ENCODE measurements around the gene SYNCRIP.
"Not testable (repeated sequence)": the region's sequence is repeated elsewhere in the genome, so short reads cannot be mapped to it uniquely, and the experiment has no call there.

Gene SYNCRIP

GRCh38 chr6:85600713-85601313 is 41.9 kb downstream of the SYNCRIP start:
- H3K9me3 ChIP-seq (ENCODE audit: control insufficient read depth in 2 of 2, low read length in 2 of 2), result no peaks in the 10 kb centered on the region
- no peaks in the 10 kb centered on the region for H3K4me1 ChIP-seq (ENCODE audit: control insufficient read depth in 2 of 2, insufficient read depth in 2 of 2, low read length in 2 of 2)
- H3K36me3 ChIP-seq (ENCODE audit: control insufficient read depth in 2 of 2, insufficient read depth in 2 of 2, low read length in 2 of 2), result no peaks in the 10 kb centered on the region
- H3K9ac ChIP-seq (ENCODE audit: low read depth in 1 of 2, low read length in 2 of 2), result no peak overlapping the region
- H3K4me3 ChIP-seq (ENCODE audit: low read length in 2 of 2), result no peak overlapping the region
- no peaks in the 10 kb centered on the region for H3K27me3 ChIP-seq (ENCODE audit: control insufficient read depth in 2 of 2, insufficient read depth in 2 of 2, low read length in 2 of 2)
- no peak overlapping the region for H3K27ac ChIP-seq (ENCODE audit: low read depth in 2 of 2, low read length in 2 of 2)

GRCh38 chr6:85594197-85594930 is 48.3 kb downstream of the SYNCRIP start:
- Histone ChIP-seq H3K27ac (ENCODE audit: low read depth in 2 of 2, low read length in 2 of 2) (peak overlapping the region; percentile 99), H3K9me3 (ENCODE audit: control insufficient read depth in 2 of 2, low read length in 2 of 2) (no peaks in the 10 kb centered on the region), H3K9ac (ENCODE audit: low read depth in 1 of 2, low read length in 2 of 2) (peak overlapping the region; percentile 94 to 98), H3K36me3 (ENCODE audit: control insufficient read depth in 2 of 2, insufficient read depth in 2 of 2, low read length in 2 of 2) (no peaks in the 10 kb centered on the region), H3K27me3 (ENCODE audit: control insufficient read depth in 2 of 2, insufficient read depth in 2 of 2, low read length in 2 of 2) (no peaks in the 10 kb centered on the region), H3K4me1 (ENCODE audit: control insufficient read depth in 2 of 2, insufficient read depth in 2 of 2, low read length in 2 of 2) (peaks cover 4 to 16% of the 10 kb centered on the region in 2 donors), H3K4me3 (ENCODE audit: low read length in 2 of 2) (peak overlapping the region; percentile 97 to 98)

GRCh38 chr6:85593438-85594196 is 49.1 kb downstream of the SYNCRIP start, which contains the start of gene SNX14:
Gene SNX14 (minus strand): TSS chr6:85593858. CDS start chr6:85593718, 140 bp downstream.
- no peaks in the 10 kb centered on the region for H3K27me3 ChIP-seq (ENCODE audit: control insufficient read depth in 2 of 2, insufficient read depth in 2 of 2, low read length in 2 of 2)
- peak within 1 kb of the TSS; percentile 94 to 98 for H3K9ac ChIP-seq (ENCODE audit: low read depth in 1 of 2, low read length in 2 of 2)
- H3K36me3 ChIP-seq (ENCODE audit: control insufficient read depth in 2 of 2, insufficient read depth in 2 of 2, low read length in 2 of 2), result no peaks in the 10 kb centered on the region
- peak within 1 kb of the TSS; percentile 99 for H3K27ac ChIP-seq (ENCODE audit: low read depth in 2 of 2, low read length in 2 of 2)
- peak within 1 kb of the TSS; percentile 97 to 98 for H3K4me3 ChIP-seq (ENCODE audit: low read length in 2 of 2)
- H3K9me3 ChIP-seq (ENCODE audit: control insufficient read depth in 2 of 2, low read length in 2 of 2), result no peaks in the 10 kb centered on the region
- peaks cover 4 to 16% of the 10 kb centered on the region in 2 donors for H3K4me1 ChIP-seq (ENCODE audit: control insufficient read depth in 2 of 2, insufficient read depth in 2 of 2, low read length in 2 of 2)

- no peak overlapping the region for H3K9ac ChIP-seq (ENCODE audit: low read depth in 1 of 2, low read length in 2 of 2)
- no peak overlapping the region for H3K27ac ChIP-seq (ENCODE audit: low read depth in 2 of 2, low read length in 2 of 2)
- peaks cover 4 to 16% of the 10 kb centered on the region in 2 donors for H3K4me1 ChIP-seq (ENCODE audit: control insufficient read depth in 2 of 2, insufficient read depth in 2 of 2, low read length in 2 of 2)
- no peaks in the 10 kb centered on the region for H3K36me3 ChIP-seq (ENCODE audit: control insufficient read depth in 2 of 2, insufficient read depth in 2 of 2, low read length in 2 of 2)
- H3K9me3 ChIP-seq (ENCODE audit: control insufficient read depth in 2 of 2, low read length in 2 of 2), result no peaks in the 10 kb centered on the region
- peak overlapping the region; percentile 22 to 97 for H3K4me3 ChIP-seq (ENCODE audit: low read length in 2 of 2)
- H3K27me3 ChIP-seq (ENCODE audit: control insufficient read depth in 2 of 2, insufficient read depth in 2 of 2, low read length in 2 of 2), result no peaks in the 10 kb centered on the region
Observed at GRCh38 chr6:85592033-85592432, 50.7 kb downstream of the SYNCRIP start.

GRCh38 chr6:85591207-85591606 is 51.5 kb downstream of the SYNCRIP start:
- no peak overlapping the region for H3K27ac ChIP-seq (ENCODE audit: low read depth in 2 of 2, low read length in 2 of 2)
- H3K4me1 ChIP-seq (ENCODE audit: control insufficient read depth in 2 of 2, insufficient read depth in 2 of 2, low read length in 2 of 2), result peaks cover 4 to 16% of the 10 kb centered on the region in 2 donors
- no peak overlapping the region for H3K9ac ChIP-seq (ENCODE audit: low read depth in 1 of 2, low read length in 2 of 2)
- no peaks in the 10 kb centered on the region for H3K27me3 ChIP-seq (ENCODE audit: control insufficient read depth in 2 of 2, insufficient read depth in 2 of 2, low read length in 2 of 2)
- no peak overlapping the region for H3K4me3 ChIP-seq (ENCODE audit: low read length in 2 of 2)
- no peaks in the 10 kb centered on the region for H3K9me3 ChIP-seq (ENCODE audit: control insufficient read depth in 2 of 2, low read length in 2 of 2)
- H3K36me3 ChIP-seq (ENCODE audit: control insufficient read depth in 2 of 2, insufficient read depth in 2 of 2, low read length in 2 of 2), result no peaks in the 10 kb centered on the region

- Histone ChIP-seq H3K27me3 (ENCODE audit: control insufficient read depth in 2 of 2, insufficient read depth in 2 of 2, low read length in 2 of 2) (no peaks in the 10 kb centered on the region), H3K9me3 (ENCODE audit: control insufficient read depth in 2 of 2, low read length in 2 of 2) (no peaks in the 10 kb centered on the region), H3K9ac (ENCODE audit: low read depth in 1 of 2, low read length in 2 of 2) (no peak overlapping the region), H3K27ac (ENCODE audit: low read depth in 2 of 2, low read length in 2 of 2) (no peak overlapping the region), H3K36me3 (ENCODE audit: control insufficient read depth in 2 of 2, insufficient read depth in 2 of 2, low read length in 2 of 2) (no peaks in the 10 kb centered on the region), H3K4me1 (ENCODE audit: control insufficient read depth in 2 of 2, insufficient read depth in 2 of 2, low read length in 2 of 2) (peaks cover 1 to 3% of the 10 kb centered on the region in 2 donors), H3K4me3 (ENCODE audit: low read length in 2 of 2) (no peak overlapping the region)
Observed at GRCh38 chr6:85585741-85586140, 56.9 kb downstream of the SYNCRIP start.

- H3K4me1 ChIP-seq (ENCODE audit: control insufficient read depth in 2 of 2, insufficient read depth in 2 of 2, low read length in 2 of 2), result peaks cover 7 to 14% of the 10 kb centered on the region in 2 donors
- H3K36me3 ChIP-seq (ENCODE audit: control insufficient read depth in 2 of 2, insufficient read depth in 2 of 2, low read length in 2 of 2); H3K27me3 ChIP-seq (ENCODE audit: control insufficient read depth in 2 of 2, insufficient read depth in 2 of 2, low read length in 2 of 2); H3K27ac ChIP-seq (ENCODE audit: low read depth in 2 of 2, low read length in 2 of 2); H3K4me3 ChIP-seq (ENCODE audit: low read length in 2 of 2); H3K9ac ChIP-seq (ENCODE audit: low read depth in 1 of 2, low read length in 2 of 2); H3K9me3 ChIP-seq (ENCODE audit: control insufficient read depth in 2 of 2, low read length in 2 of 2): not testable (repeated sequence)
Observed at GRCh38 chr6:85582832-85583231, 59.9 kb downstream of the SYNCRIP start.

GRCh38 chr6:85581572-85581971 is 61.1 kb downstream of the SYNCRIP start:
- H3K27ac ChIP-seq (ENCODE audit: low read depth in 2 of 2, low read length in 2 of 2), result no peak overlapping the region
- no peak overlapping the region for H3K9ac ChIP-seq (ENCODE audit: low read depth in 1 of 2, low read length in 2 of 2)
- peaks cover 7 to 14% of the 10 kb centered on the region in 2 donors for H3K4me1 ChIP-seq (ENCODE audit: control insufficient read depth in 2 of 2, insufficient read depth in 2 of 2, low read length in 2 of 2)
- H3K4me3 ChIP-seq (ENCODE audit: low read length in 2 of 2), result no peak overlapping the region
- no peaks in the 10 kb centered on the region for H3K27me3 ChIP-seq (ENCODE audit: control insufficient read depth in 2 of 2, insufficient read depth in 2 of 2, low read length in 2 of 2)
- H3K9me3 ChIP-seq (ENCODE audit: control insufficient read depth in 2 of 2, low read length in 2 of 2), result no peaks in the 10 kb centered on the region
- H3K36me3 ChIP-seq (ENCODE audit: control insufficient read depth in 2 of 2, insufficient read depth in 2 of 2, low read length in 2 of 2), result peaks cover 0 to 8% of the 10 kb centered on the region in 2 donors

GRCh38 chr6:85580878-85581267 is 61.8 kb downstream of the SYNCRIP start:
- Histone ChIP-seq H3K4me3 (ENCODE audit: low read length in 2 of 2) (no peak overlapping the region), H3K9me3 (ENCODE audit: control insufficient read depth in 2 of 2, low read length in 2 of 2) (no peaks in the 10 kb centered on the region), H3K9ac (ENCODE audit: low read depth in 1 of 2, low read length in 2 of 2) (no peak overlapping the region), H3K4me1 (ENCODE audit: control insufficient read depth in 2 of 2, insufficient read depth in 2 of 2, low read length in 2 of 2) (peaks cover 7 to 14% of the 10 kb centered on the region in 2 donors), H3K36me3 (ENCODE audit: control insufficient read depth in 2 of 2, insufficient read depth in 2 of 2, low read length in 2 of 2) (peaks cover 0 to 8% of the 10 kb centered on the region in 2 donors), H3K27ac (ENCODE audit: low read depth in 2 of 2, low read length in 2 of 2) (no peak overlapping the region), H3K27me3 (ENCODE audit: control insufficient read depth in 2 of 2, insufficient read depth in 2 of 2, low read length in 2 of 2) (no peaks in the 10 kb centered on the region)
